CD4-positive, alpha-beta T cell (primary cell): ENCODE data around the gene TPMT. TPM values are rescaled to one million over a fixed set of nuclear protein-coding genes. Genes with fewer than 3 reads are reported as not detected.

Experiments used
- ATAC-seq: fragments of 200-7000 bp; cut with Tn5 transposase; one replicate; pipeline ENCODE4 v1.10.0; 2022; ENCODE audit warnings: mild to moderate bottlenecking; ENCODE audit not compliant: poor library complexity
- CTCF ChIA-PET: fragments of 350-600 bp; sonication (Branson Sonifier 250); formaldehyde crosslinking; loops from one replicate; lab custom pipeline; 2021; ENCODE audit warnings: antibody characterized with exemption, inconsistent platforms; lab: Charles Lee
- POLR2A ChIA-PET: fragments of 350-600 bp; sonication (Branson Sonifier 250); formaldehyde crosslinking; loops from one replicate; lab custom pipeline; 2021; ENCODE audit warnings: antibody characterized with exemption, inconsistent platforms; lab: Charles Lee
- DNase-seq, 14 experiments: peaks; one replicate each; pipeline ENCODE4 v3.0.0-alpha.2; 2013 to 2020; ENCODE audit warnings: mixed read lengths in 2 of 14
- H3K27ac ChIP-seq, 2 donors: one replicate each; pipeline versions ENCODE4 v1.5.1 to v1.7.0; 2013; ENCODE audit warnings: low read length in 2 of 2, low read depth in 1 of 2, mild to moderate bottlenecking in 1 of 2
- H3K27me3 ChIP-seq, 2 experiments: 1 replicate in 1 of 2; 2 replicates in 1 of 2; pipeline versions ENCODE4 v1.6.1 to v1.7.0; 2013; ENCODE audit warnings: low read length in 2 of 2, control low read depth in 1 of 2, mild to moderate bottlenecking in 1 of 2, moderate library complexity in 1 of 2; ENCODE audit not compliant: insufficient read depth in 2 of 2, control insufficient read depth in 1 of 2
- H3K36me3 ChIP-seq: one replicate; pipeline ENCODE4 v1.6.1; 2013; ENCODE audit warnings: low read length, control low read depth; ENCODE audit not compliant: insufficient read depth
- H3K4me1 ChIP-seq: one replicate; pipeline ENCODE4 v1.6.1; 2013; ENCODE audit warnings: low read length, control low read depth; ENCODE audit not compliant: insufficient read depth
- H3K4me3 ChIP-seq: one replicate; pipeline ENCODE4 v1.5.1; 2013; ENCODE audit warnings: mild to moderate bottlenecking, low read length, moderate library complexity
- H3K9me3 ChIP-seq, 2 experiments: 1 replicate in 1 of 2; 2 replicates in 1 of 2; pipeline versions ENCODE4 v1.6.1 to v1.7.0; 2013; ENCODE audit warnings: low read length in 2 of 2, mild to moderate bottlenecking in 2 of 2, control low read depth in 1 of 2, moderate library complexity in 1 of 2; ENCODE audit not compliant: control insufficient read depth in 1 of 2, insufficient read depth in 1 of 2
- H3K27ac Mint-ChIP-seq: one replicate; pipeline ENCODE4 v1.8.0; 2020; ENCODE audit warnings: mixed read lengths
- H3K27me3 Mint-ChIP-seq: one replicate; pipeline ENCODE4 v1.8.0; 2021; ENCODE audit warnings: mixed read lengths
- H3K36me3 Mint-ChIP-seq: one replicate; pipeline ENCODE4 v1.8.0; 2021; ENCODE audit warnings: low read depth, mixed read lengths
- H3K4me1 Mint-ChIP-seq: one replicate; pipeline ENCODE4 v1.8.0; 2021; ENCODE audit warnings: low read depth, mixed read lengths
- H3K4me3 Mint-ChIP-seq: one replicate; pipeline ENCODE4 v1.8.0; 2020; ENCODE audit warnings: mild to moderate bottlenecking, mixed read lengths
- H3K9me3 Mint-ChIP-seq: one replicate; pipeline ENCODE4 v1.8.0; 2020; ENCODE audit warnings: mixed read lengths
- intact Hi-C, 2 experiments: fragments of 100-400 bp; cut with DNase I in 1 of 2; cut with micrococcal nuclease in 1 of 2; formaldehyde crosslinking; loops; one replicate each; pipeline versions ENCODE4 v1.15.1 to v1.9.0; 2023 to 2025; cut with DNase I, micrococcal nuclease
- total RNA-seq, 174 experiments: library from RNA in 2 of 174; stranded (reverse) in 2 of 174; gene quantifications; one replicate each; pipeline ENCODE4 v1.2.3 and lab custom pipeline; 2021 to 2026
- TF ChIP-seq, protein P1 (sequence below): fragments of 200-600 bp; IDR thresholded peaks from one replicate; pipeline ENCODE4 v1.8.0; 2022; ENCODE audit warnings: antibody characterized with exemption, mild to moderate bottlenecking

Gene TPMT
- total RNA-seq, 2 experiments from 2014 or later, result 3.2 to 3.3 TPM

GRCh38 chr6:18182568-18182967, 27.7 kb upstream of the TPMT start:
- H3K36me3 Mint-ChIP-seq, result peaks cover 74% of the 10 kb centered on the region
- intact Hi-C loops, result no loop called here
- CTCF ChIA-PET, result no interaction called here

GRCh38 chr6:18179770-18180356, 25.0 kb upstream of the TPMT start:
- POLR2A ChIA-PET, result no interaction called here
- H3K4me1 ChIP-seq, result no peaks in the 10 kb centered on the region
- ATAC-seq, result no peak

More at GRCh38 chr6:18182568-18182967, 27.7 kb upstream of the TPMT start:
- Histone ChIP-seq H3K4me3 (no peak overlapping the region), H3K27ac (no peak overlapping the region), H3K9me3 (no peaks in the 10 kb centered on the region), H3K4me1 (no peaks in the 10 kb centered on the region), H3K27me3 (no peaks in the 10 kb centered on the region), H3K36me3 (peaks cover 10% of the 10 kb centered on the region)
- Mint-ChIP-seq H3K27me3 (no peaks in the 10 kb centered on the region), H3K4me3 (no peak overlapping the region), H3K27ac (no peak overlapping the region), H3K4me1 (peaks cover 5% of the 10 kb centered on the region), H3K9me3 (no peaks in the 10 kb centered on the region)
- POLR2A ChIA-PET, result interaction anchor here (0.6 kb wide), 1 partner anchor 28 kb away, joined by 3 read pairs; the partner anchor contains the start of gene TPMT
- TF ChIP-seq, protein P1, sequence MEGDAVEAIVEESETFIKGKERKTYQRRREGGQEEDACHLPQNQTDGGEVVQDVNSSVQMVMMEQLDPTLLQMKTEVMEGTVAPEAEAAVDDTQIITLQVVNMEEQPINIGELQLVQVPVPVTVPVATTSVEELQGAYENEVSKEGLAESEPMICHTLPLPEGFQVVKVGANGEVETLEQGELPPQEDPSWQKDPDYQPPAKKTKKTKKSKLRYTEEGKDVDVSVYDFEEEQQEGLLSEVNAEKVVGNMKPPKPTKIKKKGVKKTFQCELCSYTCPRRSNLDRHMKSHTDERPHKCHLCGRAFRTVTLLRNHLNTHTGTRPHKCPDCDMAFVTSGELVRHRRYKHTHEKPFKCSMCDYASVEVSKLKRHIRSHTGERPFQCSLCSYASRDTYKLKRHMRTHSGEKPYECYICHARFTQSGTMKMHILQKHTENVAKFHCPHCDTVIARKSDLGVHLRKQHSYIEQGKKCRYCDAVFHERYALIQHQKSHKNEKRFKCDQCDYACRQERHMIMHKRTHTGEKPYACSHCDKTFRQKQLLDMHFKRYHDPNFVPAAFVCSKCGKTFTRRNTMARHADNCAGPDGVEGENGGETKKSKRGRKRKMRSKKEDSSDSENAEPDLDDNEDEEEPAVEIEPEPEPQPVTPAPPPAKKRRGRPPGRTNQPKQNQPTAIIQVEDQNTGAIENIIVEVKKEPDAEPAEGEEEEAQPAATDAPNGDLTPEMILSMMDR, result no peak
- ATAC-seq, result no peak
- DNase-seq, result no peak

DNA sequence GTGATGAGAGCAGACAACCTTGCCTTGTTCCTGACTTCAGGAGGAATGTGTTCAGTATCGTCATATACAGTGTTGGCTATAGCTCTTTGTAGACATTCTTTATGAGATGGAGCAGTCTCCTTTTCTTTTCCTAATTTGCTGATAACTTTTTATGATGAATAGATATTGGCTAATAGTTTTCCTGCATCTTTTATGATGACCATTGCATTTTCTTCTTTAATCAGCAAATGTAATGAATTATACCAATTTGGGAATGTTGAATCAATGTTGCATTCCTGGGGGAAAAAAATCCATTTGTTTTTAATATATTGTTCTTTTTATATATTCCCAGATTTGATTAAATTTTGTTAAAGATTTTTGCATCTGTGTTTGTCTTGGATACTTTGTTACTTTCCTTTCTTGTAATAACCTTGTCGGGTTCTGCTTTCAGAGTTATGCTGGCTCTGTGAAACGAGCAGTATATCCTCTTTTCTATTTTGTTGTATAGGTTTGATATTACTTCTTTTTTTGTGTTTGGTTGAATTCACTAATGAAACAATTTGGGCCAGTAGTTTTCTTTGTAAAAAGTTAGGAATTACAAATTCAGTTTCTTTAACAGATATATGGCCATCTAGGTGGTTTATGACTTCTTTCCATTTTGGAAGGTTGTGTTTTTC, 24.2 kb upstream of the TPMT start:
- Mint-ChIP-seq H3K27ac (no peak overlapping the region), H3K9me3 (peaks cover 3% of the 10 kb centered on the region), H3K27me3 (no peaks in the 10 kb centered on the region), H3K4me3 (no peak overlapping the region), H3K4me1 (peaks cover 10% of the 10 kb centered on the region), H3K36me3 (peaks cover 77% of the 10 kb centered on the region)
- Histone ChIP-seq H3K27me3 (no peaks in the 10 kb centered on the region), H3K9me3 (no peaks in the 10 kb centered on the region), H3K27ac (no peak overlapping the region), H3K4me3 (no peak overlapping the region), H3K36me3 (peaks cover 6% of the 10 kb centered on the region), H3K4me1 (no peaks in the 10 kb centered on the region)
- POLR2A ChIA-PET, result no interaction called here
- intact Hi-C loops, result no loop called here
- CTCF ChIA-PET, result no interaction called here
- TF ChIP-seq, protein P1, result no peak
- ATAC-seq, result no peak
- no peak for DNase-seq

More at GRCh38 chr6:18179770-18180356, 25.0 kb upstream of the TPMT start:
- TF ChIP-seq, protein P1, result no peak
- CTCF ChIA-PET, result no interaction called here
- peaks cover 70% of the 10 kb centered on the region for H3K36me3 Mint-ChIP-seq
- no peak overlapping the region for H3K4me3 ChIP-seq
- peaks cover 3% of the 10 kb centered on the region for H3K9me3 Mint-ChIP-seq
- no peaks in the 10 kb centered on the region for H3K9me3 ChIP-seq
- H3K27me3 Mint-ChIP-seq, result no peaks in the 10 kb centered on the region
- H3K27ac Mint-ChIP-seq, result no peak overlapping the region
- H3K4me3 Mint-ChIP-seq, result no peak overlapping the region
- H3K27me3 ChIP-seq, result no peaks in the 10 kb centered on the region
- peak in 2 of 14 experiments; percentile 16 to 26 for DNase-seq
- H3K27ac ChIP-seq, result no peak overlapping the region
- H3K36me3 ChIP-seq, result peaks cover under 1% of the 10 kb centered on the region
- peaks cover 10% of the 10 kb centered on the region for H3K4me1 Mint-ChIP-seq
- intact Hi-C loops, result no loop called here
